Gastrocnemius medialis (tissue), 4 donors: ENCODE results near the gene CLCN2. TPM values are rescaled to one million over a fixed set of nuclear protein-coding genes. Genes with fewer than 3 reads are reported as not detected.

ENCODE experiments used
- ATAC-seq, 2 donors: fragments of 150-250 bp; one replicate each; pipeline ENCODE4 v1.9.1; 2016
- DNase-seq, 2 donors: peaks; one replicate each; pipeline ENCODE4 v3.0.0-alpha.2; 2019
- H3K27ac ChIP-seq, 4 donors: fragments of 200-600 bp; sonication (generic); 1 replicate in 1 of 4; 2 replicates in 3 of 4; pipeline ENCODE4 v1.5.1; 2016 to 2018; ENCODE audit warnings: mild to moderate bottlenecking in 2 of 4, moderate library complexity in 1 of 4
- H3K27me3 ChIP-seq, 3 donors: fragments of 200-600 bp; sonication (generic) in 2 of 3; 1 replicate in 1 of 3; 2 replicates in 2 of 3; pipeline versions ENCODE4 v1.5.1 to v1.6.0; 2016 to 2019; ENCODE audit warnings: mild to moderate bottlenecking in 1 of 3, moderate library complexity in 1 of 3
- H3K36me3 ChIP-seq, 2 donors: fragments of 200-600 bp; sonication (generic) in 1 of 2; one replicate each; pipeline ENCODE4 v1.5.1; 2017 to 2018
- H3K4me1 ChIP-seq, 2 donors: fragments of 200-600 bp; sonication (generic) in 1 of 2; one replicate each; pipeline ENCODE4 v1.5.1; 2016 to 2017; ENCODE audit warnings: mild to moderate bottlenecking in 2 of 2
- H3K4me3 ChIP-seq, 4 donors: fragments of 200-600 bp; sonication (generic) in 3 of 4; 1 replicate in 1 of 4; 2 replicates in 3 of 4; pipeline ENCODE4 v1.5.1; 2016 to 2019; ENCODE audit warnings: mild to moderate bottlenecking in 2 of 4
- H3K9me3 ChIP-seq, 3 donors: fragments of 200-600 bp; sonication (generic) in 2 of 3; 1 replicate in 1 of 3; 2 replicates in 2 of 3; pipeline ENCODE4 v1.5.1; 2016 to 2019
- CTCF ChIP-seq, 5 experiments: fragments of 450-650 bp in 3 of 5; fragments of 200-600 bp in 2 of 5; sonication (generic) in 2 of 5; IDR thresholded peaks in 4 of 5; conservative IDR thresholded peaks in 1 of 5; 1 replicate in 4 of 5; 2 replicates in 1 of 5; pipeline ENCODE4 v1.5.1; 2016 to 2019; ENCODE audit warnings: antibody characterized with exemption in 5 of 5, mild to moderate bottlenecking in 3 of 5, moderate library complexity in 3 of 5
- POLR2A ChIP-seq, 2 donors: fragments of 450-650 bp; IDR thresholded peaks; one replicate each; pipeline ENCODE4 v1.6.1; 2017; ENCODE audit warnings: antibody characterized with exemption in 2 of 2, mild to moderate bottlenecking in 2 of 2, moderate library complexity in 2 of 2
- in situ Hi-C, 4 donors: fragments of 200-750 bp; cut with MboI; loops; one replicate each; pipeline versions ENCODE4 v1.15.0 to v1.8.0; 2017; ENCODE audit warnings: low sequenced_read_pairs in 4 of 4
- intact Hi-C: fragments of 100-400 bp; cut with DNase I; formaldehyde crosslinking; loops from one replicate; pipeline ENCODE4 v1.15.1; 2023; ENCODE audit warnings: low total_unique reads
- total RNA-seq, 4 donors: library from RNA; depleted of rRNA; stranded (reverse); fragments of >200 nt; gene quantifications; one replicate each; pipeline versions ENCODE4 v1.1.0 to v1.2.3, GENCODE V29; 2016

CLCN2 gene
- total RNA-seq = 1 to 10 TPM in 2 of 4 donors, under 1 TPM in 2; 0.62 to 1.2 (median 0.92) TPM

DNA sequence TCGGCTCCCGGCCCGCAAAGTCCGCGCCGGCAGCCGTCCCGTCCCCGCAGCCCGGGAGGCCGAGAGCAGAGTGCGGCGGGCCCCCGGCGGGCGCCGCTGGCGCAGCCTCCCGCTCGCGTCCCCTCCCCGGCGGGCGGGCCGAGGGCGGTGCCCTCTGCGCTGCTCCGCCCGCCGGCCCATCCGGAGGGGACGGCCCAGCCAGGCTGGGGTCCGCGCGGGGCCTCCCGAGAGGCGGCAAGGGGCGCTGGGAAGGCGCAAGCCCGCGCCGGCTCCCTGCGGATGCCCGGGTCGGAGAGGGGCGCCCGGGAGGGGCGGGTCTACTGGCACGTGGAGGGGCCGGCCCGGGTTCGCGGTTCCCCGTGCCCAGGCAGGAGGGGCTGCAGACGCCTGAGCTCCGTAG is at the start of gene CLCN2, which contains the start of gene POLR2H:
CLCN2 (minus strand) TSS at position 74 of the 400 bp plus-strand sequence. CDS start 126 bp downstream, outside the sequence.
POLR2H (plus strand) TSS at position 179 of the 400 bp plus-strand sequence. CDS start 1,783 bp downstream, outside the sequence.
- Histone ChIP-seq H3K4me1 (peaks cover 17 to 23% of the 10 kb centered on the region in 2 donors), H3K27ac (peak within 1 kb of the TSS; percentile 91 to 100 (median 95)), H3K9me3 (no peaks in the 10 kb centered on the region), H3K27me3 (no peaks in the 10 kb centered on the region), H3K36me3 (peaks cover 0 to 10% of the 10 kb centered on the region in 2 donors), H3K4me3 (peak within 1 kb of the TSS; percentile 58 to 94 (median 76))
- TF ChIP-seq CTCF (IDR thresholded peaks at IDR 0.05 in 4 of 5, conservative IDR thresholded peaks at IDR 0.05 in 1 of 5) (no peak), POLR2A (IDR thresholded peaks at IDR 0.05) (peak; percentile 77 to 80)
- ATAC-seq (peak; percentile 24 to 38), DNase-seq (no peak)
- intact Hi-C loops (loop anchor here (5.0 to 10.0 kb wide), 2 partner anchors 174 to 413 kb away; partner anchors contain the start of gene ABCF3), in situ Hi-C loops (loop anchor here in 3 of 4 donors (25.0 kb wide), 3 partner anchors 401 to 451 kb away; partner anchors contain the start of gene VPS8 (in 1 of the 3))

GRCh38 chr3:184409946-184410500 is 48.6 kb upstream of the CLCN2 start:
- no peak for DNase-seq
- in situ Hi-C loops = no loop called here
- Histone ChIP-seq H3K9me3 (no peaks in the 10 kb centered on the region), H3K4me1 (no peaks in the 10 kb centered on the region), H3K27me3 (no peaks in the 10 kb centered on the region), H3K4me3 (no peak overlapping the region), H3K27ac (no peak overlapping the region), H3K36me3 (no peaks in the 10 kb centered on the region)
- TF ChIP-seq CTCF (IDR thresholded peaks at IDR 0.05 in 4 of 5, conservative IDR thresholded peaks at IDR 0.05 in 1 of 5) (no peak), POLR2A (IDR thresholded peaks at IDR 0.05) (no peak)
- intact Hi-C loops = no loop called here
- no peak for ATAC-seq

DNA sequence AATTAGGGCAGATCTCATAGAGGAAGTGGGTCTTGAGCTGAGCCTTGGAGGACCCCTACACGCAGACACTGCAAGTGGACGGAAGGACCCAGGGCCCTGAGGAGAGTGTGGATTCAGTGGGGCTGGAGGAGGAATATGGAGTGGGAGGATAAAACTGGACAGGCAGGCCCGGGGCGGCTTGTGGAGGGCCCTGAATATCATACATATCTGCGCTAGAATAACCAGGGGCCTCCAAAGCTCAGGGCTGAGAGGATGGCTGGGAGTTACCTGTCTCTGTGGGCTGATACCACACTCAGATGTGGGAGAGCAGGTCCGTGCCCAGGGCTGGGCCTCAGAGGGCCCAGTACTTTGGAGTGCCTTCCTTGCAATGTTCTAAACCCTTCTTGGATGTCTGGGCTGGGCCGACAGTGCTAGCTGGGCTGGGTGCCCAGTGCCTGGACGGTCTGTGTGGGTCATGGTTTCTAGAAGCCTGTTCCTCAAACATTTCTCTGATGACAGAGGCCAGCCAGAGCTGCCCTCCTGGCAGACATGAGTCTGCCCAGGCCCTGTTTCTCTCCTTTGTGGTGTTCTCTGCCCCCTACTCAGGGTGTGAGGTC is 48.0 kb upstream of the CLCN2 start:
- Histone ChIP-seq H3K9me3 (no peaks in the 10 kb centered on the region), H3K27me3 (no peaks in the 10 kb centered on the region), H3K27ac (no peak overlapping the region), H3K4me3 (no peak overlapping the region), H3K36me3 (no peaks in the 10 kb centered on the region), H3K4me1 (no peaks in the 10 kb centered on the region)
- intact Hi-C loops (no loop called here), in situ Hi-C loops (no loop called here)
- ATAC-seq (no peak), DNase-seq (no peak)
- TF ChIP-seq POLR2A (IDR thresholded peaks at IDR 0.05) (no peak), CTCF (IDR thresholded peaks at IDR 0.05 in 4 of 5, conservative IDR thresholded peaks at IDR 0.05 in 1 of 5) (no peak)

GRCh38 chr3:184405075-184406030 is 43.9 kb upstream of the CLCN2 start:
- TF ChIP-seq POLR2A (IDR thresholded peaks at IDR 0.05) (no peak), CTCF (IDR thresholded peaks at IDR 0.05 in 4 of 5, conservative IDR thresholded peaks at IDR 0.05 in 1 of 5) (no peak)
- Histone ChIP-seq H3K27me3 (peaks cover 0 to 10% (median 0%) of the 10 kb centered on the region in 3 donors), H3K4me3 (no peak overlapping the region), H3K9me3 (no peaks in the 10 kb centered on the region), H3K27ac (no peak overlapping the region), H3K4me1 (no peaks in the 10 kb centered on the region), H3K36me3 (no peaks in the 10 kb centered on the region)
- intact Hi-C loops = no loop called here
- in situ Hi-C loops = no loop called here
- DNase-seq (no peak), ATAC-seq (no peak)
